ENCODE results near the gene ADCY2. TPM values are rescaled to one million over a fixed set of nuclear protein-coding genes. Genes with fewer than 3 reads are reported as not detected.

The ADCY2 gene
- total RNA-seq, 4 donors from 2014 or later = 4.8 to 9.1 (median 5.7) TPM

GRCh38 chr5:7548596-7548995, 152.7 kb downstream of the ADCY2 start:
- H3K27ac ChIP-seq (replicated peaks in 1 of 4) = no peak overlapping the region
- H3K9me3 ChIP-seq = no peaks in the 10 kb centered on the region
- 54% methylated on average over 2 of the region's 2 CpGs for WGBS
- intact Hi-C loops (cut with DNase I) = no loop called here
- no peaks in the 10 kb centered on the region for H3K36me3 ChIP-seq
- no peak for DNase-seq (ENCODE audit: extremely low spot score)
- no peaks in the 10 kb centered on the region for H3K27me3 ChIP-seq
- H3K4me1 ChIP-seq = no peaks in the 10 kb centered on the region
- no peak for TF ChIP-seq EP300 (IDR thresholded peaks at IDR 0.05)
- TF ChIP-seq CTCF (IDR thresholded peaks at IDR 0.05) = no peak
- TF ChIP-seq POLR2A (IDR thresholded peaks at IDR 0.05; ENCODE audit: low read depth) = no peak
- TF ChIP-seq POLR2AphosphoS5 (IDR thresholded peaks at IDR 0.05) = no peak
- H3K4me3 ChIP-seq = no peak overlapping the region

GRCh38 chr5:7565559-7565958, 169.6 kb downstream of the ADCY2 start:
- Histone ChIP-seq H3K27ac (replicated peaks in 1 of 4) (no peak overlapping the region), H3K4me1 (peaks cover 0 to 3% (median 0%) of the 10 kb centered on the region in 4 donors), H3K4me3 (no peak overlapping the region), H3K36me3 (no peaks in the 10 kb centered on the region), H3K9me3 (no peaks in the 10 kb centered on the region), H3K27me3 (no peaks in the 10 kb centered on the region)
- WGBS = 100% methylated on average over 2 of the region's 2 CpGs
- TF ChIP-seq EP300 (IDR thresholded peaks at IDR 0.05) (no peak), POLR2AphosphoS5 (IDR thresholded peaks at IDR 0.05) (no peak), CTCF (IDR thresholded peaks at IDR 0.05) (no peak), POLR2A (IDR thresholded peaks at IDR 0.05; ENCODE audit: low read depth) (no peak)
- intact Hi-C loops (cut with DNase I) = no loop called here
- DNase-seq (ENCODE audit: extremely low spot score) = no peak

GRCh38 chr5:7576023-7576715, 180.2 kb downstream of the ADCY2 start:
- Histone ChIP-seq H3K4me1 (peaks cover 0 to 10% (median 7%) of the 10 kb centered on the region in 4 donors), H3K27ac (replicated peaks in 1 of 4) (no peak overlapping the region), H3K36me3 (no peaks in the 10 kb centered on the region), H3K4me3 (no peak overlapping the region), H3K27me3 (no peaks in the 10 kb centered on the region), H3K9me3 (no peaks in the 10 kb centered on the region)
- 51% methylated on average over 7 of the region's 7 CpGs for WGBS
- TF ChIP-seq EP300 (IDR thresholded peaks at IDR 0.05) (no peak), POLR2AphosphoS5 (IDR thresholded peaks at IDR 0.05) (no peak), CTCF (IDR thresholded peaks at IDR 0.05) (no peak), POLR2A (IDR thresholded peaks at IDR 0.05; ENCODE audit: low read depth) (no peak)
- DNase-seq (ENCODE audit: extremely low spot score) = no peak
- intact Hi-C loops (cut with DNase I) = loop anchor here (10.0 kb wide), 1 partner anchor 171 kb away; no protein-coding TSS in a partner anchor

- 91% methylated on average over 2 of the region's 2 CpGs for WGBS
- Histone ChIP-seq H3K36me3 (no peaks in the 10 kb centered on the region), H3K27me3 (no peaks in the 10 kb centered on the region), H3K9me3 (no peaks in the 10 kb centered on the region), H3K27ac (replicated peaks in 1 of 4) (no peak overlapping the region), H3K4me1 (peaks cover 0 to 10% (median 7%) of the 10 kb centered on the region in 4 donors), H3K4me3 (no peak overlapping the region)
- no peak for TF ChIP-seq POLR2A (IDR thresholded peaks at IDR 0.05; ENCODE audit: low read depth)
- no peak for TF ChIP-seq POLR2AphosphoS5 (IDR thresholded peaks at IDR 0.05)
- no peak for TF ChIP-seq EP300 (IDR thresholded peaks at IDR 0.05)
- no peak for TF ChIP-seq CTCF (IDR thresholded peaks at IDR 0.05)
- intact Hi-C loops (cut with DNase I) = loop anchor here (10.0 kb wide), 1 partner anchor 173 kb away; no protein-coding TSS in a partner anchor
- DNase-seq (ENCODE audit: extremely low spot score) = no peak
Observed at GRCh38 chr5:7577381-7577780, 181.4 kb downstream of the ADCY2 start.
